Amygdala (tissue), 56 donors: ENCODE results near the gene AFF1.
"Not testable (repeated sequence)": the region's sequence is repeated elsewhere in the genome, so short reads cannot be mapped to it uniquely, and the experiment has no call there.

Experiments
- DNase-seq, 56 donors: peaks; one replicate each; lab custom pipeline; 2025; lab: John Stamatoyannopoulos, UW

Gene AFF1

GRCh38 chr4:87007528-87008446, 73.0 kb downstream of the AFF1 start:
- DNase-seq = peak in 43 of 56 donors; percentile 1 to 61 (median 30)

GRCh38 chr4:87009095-87009648, 74.4 kb downstream of the AFF1 start:
- no peak for DNase-seq

- no peak for DNase-seq
Measured at GRCh38 chr4:87010192-87010591, 75.4 kb downstream of the AFF1 start.

- DNase-seq = no peak
Measured at GRCh38 chr4:87011340-87012034, 76.7 kb downstream of the AFF1 start.

DNA sequence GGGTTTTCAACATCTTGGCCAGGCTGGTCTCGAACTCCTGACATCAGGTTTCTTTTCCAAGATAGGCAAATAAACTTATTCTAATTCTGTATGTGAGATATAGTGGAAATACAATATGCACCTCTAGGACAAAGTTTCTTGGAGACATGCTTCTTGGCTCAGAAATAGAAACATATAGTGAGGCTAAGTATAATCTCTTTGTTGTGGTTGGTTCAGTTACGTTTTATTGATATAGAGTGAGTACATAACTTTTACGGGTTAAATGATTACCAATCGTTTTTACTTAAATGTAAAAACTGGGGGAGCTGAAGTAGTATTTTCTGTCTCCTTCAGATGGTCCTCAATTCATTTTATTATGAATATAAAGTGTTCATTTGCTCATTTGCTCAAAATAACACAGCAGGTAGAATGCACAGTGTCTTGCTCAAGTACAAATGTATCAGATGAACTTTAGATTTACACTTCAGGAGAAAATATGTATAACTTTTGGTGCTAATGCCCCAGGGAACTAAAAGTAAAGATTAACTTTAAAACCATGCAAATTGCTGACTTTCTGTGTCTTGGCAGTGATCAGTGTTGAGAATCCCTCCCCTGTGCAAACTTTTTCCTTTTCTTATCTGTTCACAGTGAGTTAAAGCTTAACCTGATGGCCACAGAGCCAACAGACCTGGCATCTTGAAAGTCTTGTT, 77.6 kb downstream of the AFF1 start:
- DNase-seq = no peak

DNA sequence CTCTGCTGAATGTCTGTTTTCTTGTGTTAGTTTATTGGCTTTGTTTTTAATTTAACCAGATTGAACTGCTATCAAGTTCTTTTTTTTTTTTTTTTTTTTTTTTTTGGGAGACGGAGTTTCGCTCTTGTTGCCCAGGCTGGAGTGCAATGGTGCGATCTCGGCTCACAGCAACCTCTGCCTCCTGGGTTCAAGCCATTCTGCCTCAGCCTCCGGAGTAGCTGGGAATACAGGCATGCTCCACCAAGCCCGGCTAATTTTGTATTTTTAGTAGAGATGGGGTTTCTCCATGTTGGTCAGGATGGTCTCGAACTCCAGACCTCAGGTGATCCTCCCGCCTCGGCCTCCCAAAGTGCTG, 78.1 kb downstream of the AFF1 start:
- not testable (repeated sequence) for DNase-seq

- no peak for DNase-seq
Measured at GRCh38 chr4:87014284-87014782, 79.5 kb downstream of the AFF1 start.

DNA sequence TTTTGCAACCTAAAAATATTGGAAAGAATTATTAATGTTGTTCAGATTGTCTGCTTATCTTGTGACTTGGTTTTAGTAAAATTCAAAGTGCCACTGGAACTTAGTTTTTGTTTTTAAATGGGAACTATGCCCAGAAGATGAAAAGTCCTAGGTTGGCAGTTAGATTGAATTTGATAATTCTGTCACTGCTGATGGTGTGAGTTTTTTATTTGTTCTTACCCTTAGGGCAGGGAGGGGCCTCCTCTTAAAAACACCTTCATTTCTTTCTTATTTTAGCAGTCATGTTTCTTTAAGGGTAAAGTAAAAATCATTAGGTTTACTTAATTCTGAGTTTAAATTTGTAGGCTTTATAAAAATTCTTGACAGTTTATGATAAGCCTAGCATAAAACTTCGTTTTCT, 80.6 kb downstream of the AFF1 start:
- no peak for DNase-seq

DNA sequence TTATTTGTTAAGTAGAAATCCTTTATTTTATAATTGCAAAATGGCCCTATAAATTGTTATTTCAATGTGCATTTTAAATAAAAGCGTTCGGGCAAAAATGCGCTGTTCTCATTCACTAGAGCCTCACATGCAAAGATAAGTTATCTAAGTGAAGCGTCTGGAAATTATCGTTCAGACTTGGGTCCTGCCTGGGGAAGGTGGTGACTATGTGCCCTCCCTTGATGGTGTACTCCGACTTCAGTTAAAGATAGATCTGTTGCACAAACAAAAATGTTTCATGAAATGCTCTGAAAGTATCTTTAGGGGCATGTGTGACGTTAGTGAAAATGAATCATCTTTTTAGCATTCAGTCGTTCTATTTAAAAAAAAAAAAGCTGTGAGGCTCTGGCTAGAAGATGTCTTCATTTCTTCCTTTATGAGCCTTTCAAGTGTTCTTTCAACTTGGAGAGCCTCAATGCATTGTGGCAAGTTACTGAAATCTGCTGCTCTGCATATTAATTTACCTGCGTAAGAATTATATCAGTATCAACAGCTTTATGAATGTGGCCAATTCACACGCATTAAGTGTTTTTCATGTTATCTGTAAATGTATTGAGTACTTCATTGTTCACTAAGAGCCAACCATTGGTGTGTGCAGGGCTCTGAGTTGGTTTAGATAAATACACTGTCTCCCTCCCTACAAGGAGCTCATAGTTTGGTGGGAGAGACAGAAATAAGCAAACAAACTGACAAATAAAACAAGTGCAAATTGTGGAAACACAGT, 83.0 kb downstream of the AFF1 start:
- no peak for DNase-seq

GRCh38 chr4:87018753-87019152, 83.9 kb downstream of the AFF1 start:
- DNase-seq = no peak

- DNase-seq = no peak
Measured at GRCh38 chr4:87019246-87019791, 84.5 kb downstream of the AFF1 start.

DNA sequence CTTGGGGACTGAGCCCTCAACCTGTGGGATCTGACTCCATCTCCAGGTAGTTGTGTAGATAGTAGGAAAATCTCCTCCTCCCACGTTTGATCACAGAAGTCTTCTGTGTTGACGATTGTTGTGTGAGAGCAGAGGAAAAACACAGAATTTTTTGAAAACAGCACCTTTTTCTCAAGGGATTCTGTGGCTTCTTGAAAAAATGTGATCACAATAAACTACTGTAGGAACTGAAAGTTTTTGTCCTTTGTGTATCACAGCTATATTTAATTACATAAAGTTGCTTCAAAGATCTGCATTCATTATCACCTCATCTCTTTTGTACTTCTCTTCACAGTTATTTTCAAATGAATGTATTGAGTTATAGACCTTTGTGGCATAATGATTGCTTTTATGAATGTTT, 85.1 kb downstream of the AFF1 start:
- DNase-seq = no peak

GRCh38 chr4:87024201-87024600, 89.4 kb downstream of the AFF1 start:
- no peak for DNase-seq

GRCh38 chr4:87025023-87025613, 90.3 kb downstream of the AFF1 start:
- DNase-seq = no peak

- DNase-seq = no peak
Measured at GRCh38 chr4:87025614-87026041, 90.8 kb downstream of the AFF1 start.

- no peak for DNase-seq
Measured at GRCh38 chr4:87026800-87027495, 92.1 kb downstream of the AFF1 start.

DNA sequence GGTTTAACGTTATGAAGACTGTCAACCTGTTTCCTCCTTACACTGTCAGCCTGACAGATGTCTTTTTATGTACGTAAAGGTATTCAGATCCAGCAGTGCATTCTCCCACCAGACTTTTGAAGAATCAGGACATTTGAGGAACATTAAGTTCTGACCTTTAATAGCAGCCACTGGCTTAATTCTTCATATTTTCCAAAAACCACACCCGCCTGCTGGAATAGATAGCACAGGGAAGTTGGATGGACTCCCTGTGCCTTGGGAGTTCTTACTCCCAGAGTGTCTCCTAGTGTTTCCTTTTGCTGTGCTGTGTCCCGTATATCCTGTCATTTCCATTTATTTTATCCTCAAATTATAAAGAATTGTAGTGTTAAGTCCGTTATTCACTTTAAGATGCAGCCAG, 94.5 kb downstream of the AFF1 start:
- DNase-seq = no peak

DNA sequence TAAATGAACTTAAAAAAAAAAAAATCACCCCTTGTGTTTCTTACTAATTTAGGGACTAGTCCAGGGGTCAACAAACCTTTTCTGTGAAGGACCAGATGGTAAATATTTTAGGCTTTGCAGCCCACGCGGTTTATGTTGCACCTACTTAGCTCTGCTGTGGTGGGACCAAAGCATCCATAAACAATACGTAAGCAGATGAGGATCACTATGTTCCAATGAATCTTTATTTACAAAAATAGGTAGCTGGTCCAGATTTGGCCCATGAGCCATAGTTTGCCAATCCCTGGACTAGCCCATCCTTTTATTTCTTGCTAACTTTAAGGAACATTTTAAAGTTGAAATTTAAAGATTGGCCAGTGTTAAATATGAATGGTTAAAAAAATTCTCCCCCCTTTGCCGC, 95.3 kb downstream of the AFF1 start:
- DNase-seq = no peak
